HepG2 (cell line): ENCODE measurements around the gene FAM174C. TPM values are rescaled to one million over a fixed set of nuclear protein-coding genes. Genes with fewer than 3 reads are reported as not detected.

ENCODE experiments used
- ATAC-seq: fragments of 200-7000 bp; cut with Tn5 transposase; 3 replicates; pipeline ENCODE4 v1.9.1; 2020; ENCODE audit warnings: mild to moderate bottlenecking, moderate library complexity
- BruUV-seq: library from RNA; stranded (reverse); fragments of 400-500 nt; replicated peaks from 2 replicates; lab custom pipeline; 2021; lab: Mats Ljungman, UMichigan
- CTCF ChIA-PET: fragments of 300-600 bp; formaldehyde crosslinking; extraction: SDS; loops from one replicate; lab custom pipeline; 2021; ENCODE audit warnings: low total read pairs, inconsistent platforms, low intra/inter-chr PET ratio; lab: Yijun Ruan, JAX
- POLR2A ChIA-PET: fragments of 350-600 bp; sonication (Branson Sonifier 250); formaldehyde crosslinking; loops from one replicate; lab custom pipeline; 2020; ENCODE audit warnings: antibody characterized with exemption, inconsistent platforms; lab: Yijun Ruan, JAX
- DNase-seq: peaks from one replicate; pipeline ENCODE4 v3.0.0-alpha.2; 2015; ENCODE audit warnings: low spot score
- FAIRE-seq: peaks from 3 replicates; lab custom pipeline; 2011; peaks lifted over from hg19 to GRCh38; lab: Jason Lieb, UNC
- H2AFZ ChIP-seq: one replicate; pipeline ENCODE4 v1.6.1; 2011; ENCODE audit warnings: low read length, inconsistent platforms
- H3K27ac ChIP-seq: fragments of 300-600 bp; 3 replicates; pipeline ENCODE4 v1.8.0; 2011; ENCODE audit warnings: mixed run types, mild to moderate bottlenecking, mixed read lengths, low read length, inconsistent platforms; ENCODE audit not compliant: insufficient read depth; ENCODE audit errors: extremely low read length
- H3K27me3 ChIP-seq, 2 experiments: fragments of 200-600 bp in 1 of 2; 2 replicates in 1 of 2; 3 replicates in 1 of 2; pipeline versions ENCODE4 v1.6.0 to v1.8.0; 2011; ENCODE audit warnings: low read length in 2 of 2, mild to moderate bottlenecking in 2 of 2, moderate library complexity in 2 of 2, inconsistent platforms in 1 of 2; ENCODE audit not compliant: insufficient read depth in 2 of 2, control insufficient read depth in 1 of 2
- H3K36me3 ChIP-seq, 2 experiments: fragments of 200-600 bp in 1 of 2; replicated peaks in 1 of 2; 2 replicates in 1 of 2; 3 replicates in 1 of 2; pipeline versions ENCODE4 v1.5.1 to v1.8.0; 2011; ENCODE audit warnings: low read length in 2 of 2, inconsistent platforms in 1 of 2; ENCODE audit not compliant: insufficient read depth in 2 of 2, control insufficient read depth in 1 of 2
- H3K4me1 ChIP-seq: 2 replicates; pipeline ENCODE4 v1.5.1; 2012; ENCODE audit warnings: low read length, inconsistent platforms; ENCODE audit not compliant: insufficient read depth
- H3K4me2 ChIP-seq: 2 replicates; pipeline ENCODE4 v1.6.0; 2011; ENCODE audit warnings: low read depth, low read length, inconsistent platforms
- H3K4me3 ChIP-seq, 3 experiments: fragments of 200-600 bp in 1 of 3; sonication (generic), shearing (Covaris generic) in 1 of 3; replicated peaks in 1 of 3; 2 replicates each; pipeline ENCODE4 v1.5.1; 2011 to 2016; ENCODE audit warnings: low read length in 3 of 3, inconsistent platforms in 2 of 3, low read depth in 2 of 3, mild to moderate bottlenecking in 2 of 3, control low read depth in 1 of 3, mixed read lengths in 1 of 3; ENCODE audit not compliant: insufficient read depth in 1 of 3
- H3K79me2 ChIP-seq: one replicate; pipeline ENCODE4 v1.6.1; 2011; ENCODE audit warnings: low read length, inconsistent platforms; ENCODE audit not compliant: insufficient read depth
- H3K9ac ChIP-seq: 2 replicates; pipeline ENCODE4 v1.6.0; 2011; ENCODE audit warnings: mild to moderate bottlenecking, low read depth, low read length, inconsistent platforms; ENCODE audit not compliant: insufficient read depth
- H3K9me3 ChIP-seq: 2 replicates; pipeline ENCODE4 v1.5.1; 2012; ENCODE audit warnings: mild to moderate bottlenecking, low read length
- H4K20me1 ChIP-seq: 2 replicates; pipeline ENCODE4 v1.6.0; 2011; ENCODE audit warnings: inconsistent platforms, mild to moderate bottlenecking, low read length, moderate library complexity; ENCODE audit not compliant: insufficient read depth
- GPN1 ChIP-seq: sonication (generic); formaldehyde crosslinking; IDR thresholded peaks from 2 replicates; pipeline ENCODE4 v1.5.1; 2020; ENCODE audit warnings: missing genetic modification reagents, borderline replicate concordance
- HNRNPL ChIP-seq: fragments of 200-400 bp; formaldehyde crosslinking; IDR thresholded peaks from 2 replicates; pipeline ENCODE4 v1.6.1; 2017; ENCODE audit warnings: mild to moderate bottlenecking, low read depth, low read length
- RBFOX2 ChIP-seq: fragments of 200-400 bp; formaldehyde crosslinking; IDR thresholded peaks from 2 replicates; pipeline ENCODE4 v1.6.1; 2017; ENCODE audit warnings: low read depth, mild to moderate bottlenecking, low read length
- ZNF317 ChIP-seq: sonication (generic); formaldehyde crosslinking; IDR thresholded peaks from 2 replicates; pipeline ENCODE4 v1.5.0; 2020; ENCODE audit warnings: mild to moderate bottlenecking, missing genetic modification reagents
- ZNF326 ChIP-seq: sonication (generic); formaldehyde crosslinking; IDR thresholded peaks from 2 replicates; pipeline ENCODE4 v1.4.0; 2020; ENCODE audit warnings: missing genetic modification reagents, borderline replicate concordance
- ZSCAN29 ChIP-seq: sonication (generic); formaldehyde crosslinking; conservative IDR thresholded peaks from 2 replicates; pipeline ENCODE4 v1.4.0; 2020; ENCODE audit warnings: mild to moderate bottlenecking, missing genetic modification reagents
- WGBS: methylation state at CpG from one replicate; pipeline ENCODE4 v1.1.6; 2017; ENCODE audit warnings: low lambda C conversion rate; 5-methylcytosine and 5-hydroxymethylcytosine counted together
- in situ Hi-C: cut with HindIII; loops from 2 replicates; pipeline ENCODE4 v1.10.0; 2017; ENCODE audit warnings: low pct_unique_long_range_greater_than_20kb; ENCODE audit not compliant: extremely low pct_ligation_motif_present
- intact Hi-C: fragments of 100-400 bp; cut with micrococcal nuclease; formaldehyde crosslinking; loops from one replicate; pipeline ENCODE4 v1.10.0; 2022; ENCODE audit not compliant: unreplicated experiment
- polyA plus RNA-seq, 8 experiments: library from polyadenylated mRNA; depleted of rRNA in 3 of 8; stranded (reverse) in 7 of 8; unstranded in 1 of 8; fragments of >200 nt; fragmentation: Illumina TruSeq in 4 of 8; extraction: Trizol in 4 of 8; gene quantifications; 2 replicates each; pipeline versions ENCODE4 v1.2.1 to v1.2.3, GENCODE V29; 2011 to 2016; ENCODE audit warnings: low read depth in 4 of 8, missing spikeins in 1 of 8, mixed read lengths in 1 of 8; ENCODE audit not compliant: insufficient read depth in 1 of 8
- total RNA-seq, 5 experiments: library from RNA; depleted of rRNA; stranded (reverse); fragments of >200 nt; fragmentation: Illumina TruSeq; extraction: Trizol; gene quantifications; 2 replicates each; pipeline ENCODE4 v1.2.3, GENCODE V29; 2016; ENCODE audit warnings: low read depth in 1 of 5
- TF ChIP-seq, protein P1 (sequence below): sonication (generic); formaldehyde crosslinking; IDR thresholded peaks from 2 replicates; pipeline ENCODE4 v1.4.0; 2020; ENCODE audit warnings: missing genetic modification reagents
- TF ChIP-seq, protein P2 (sequence below): IDR thresholded peaks from 2 replicates; pipeline ENCODE4 v1.6.1; 2016; ENCODE audit warnings: missing biosample characterization, missing genetic modification reagents, low read depth
- TF ChIP-seq, protein P3 (sequence below): sonication (generic); formaldehyde crosslinking; IDR thresholded peaks from 2 replicates; pipeline ENCODE4 v1.5.0; 2020; ENCODE audit warnings: mild to moderate bottlenecking, missing genetic modification reagents

FAM174C gene
- total and polyA plus RNA-seq, 2 of the 13 experiments (the other 11 are each of a cell fraction or from before 2014, with no cell fraction given): 19.5 to 31.3 TPM

- Histone ChIP-seq H2AFZ (no peak overlapping the region), H3K4me1 (peaks cover 10% of the 10 kb centered on the region), H3K9me3 (no peaks in the 10 kb centered on the region), H3K79me2 (no peaks in the 10 kb centered on the region), H3K4me2 (no peak overlapping the region), H3K36me3 (peaks cover 12 to 15% of the 10 kb centered on the region in 2 experiments; a peak in 3 of 5 replicates), H3K27me3 (no peaks in the 10 kb centered on the region), H4K20me1 (no peaks in the 10 kb centered on the region), H3K27ac (no peak overlapping the region), H3K9ac (no peak overlapping the region), H3K4me3 (no peak overlapping the region)
- intact Hi-C loops: no loop called here
- BruUV-seq: no TSS peak
- in situ Hi-C loops: no loop called here
- TF ChIP-seq ZNF317 (no peak), ZNF326 (CRISPR knock-in tag) (no peak), HNRNPL (0 out of 2 replicates have a peak, but pooled peaks have one; percentile 18), RBFOX2 (peak; percentile 34; the same call in 1 of the 2 replicates), ZSCAN29 (CRISPR knock-in tag) (no peak), GPN1 (CRISPR knock-in tag) (no peak)
- TF ChIP-seq, protein P1, sequence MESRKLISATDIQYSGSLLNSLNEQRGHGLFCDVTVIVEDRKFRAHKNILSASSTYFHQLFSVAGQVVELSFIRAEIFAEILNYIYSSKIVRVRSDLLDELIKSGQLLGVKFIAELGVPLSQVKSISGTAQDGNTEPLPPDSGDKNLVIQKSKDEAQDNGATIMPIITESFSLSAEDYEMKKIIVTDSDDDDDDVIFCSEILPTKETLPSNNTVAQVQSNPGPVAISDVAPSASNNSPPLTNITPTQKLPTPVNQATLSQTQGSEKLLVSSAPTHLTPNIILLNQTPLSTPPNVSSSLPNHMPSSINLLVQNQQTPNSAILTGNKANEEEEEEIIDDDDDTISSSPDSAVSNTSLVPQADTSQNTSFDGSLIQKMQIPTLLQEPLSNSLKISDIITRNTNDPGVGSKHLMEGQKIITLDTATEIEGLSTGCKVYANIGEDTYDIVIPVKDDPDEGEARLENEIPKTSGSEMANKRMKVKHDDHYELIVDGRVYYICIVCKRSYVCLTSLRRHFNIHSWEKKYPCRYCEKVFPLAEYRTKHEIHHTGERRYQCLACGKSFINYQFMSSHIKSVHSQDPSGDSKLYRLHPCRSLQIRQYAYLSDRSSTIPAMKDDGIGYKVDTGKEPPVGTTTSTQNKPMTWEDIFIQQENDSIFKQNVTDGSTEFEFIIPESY: peak; percentile 87
- TF ChIP-seq, protein P2, sequence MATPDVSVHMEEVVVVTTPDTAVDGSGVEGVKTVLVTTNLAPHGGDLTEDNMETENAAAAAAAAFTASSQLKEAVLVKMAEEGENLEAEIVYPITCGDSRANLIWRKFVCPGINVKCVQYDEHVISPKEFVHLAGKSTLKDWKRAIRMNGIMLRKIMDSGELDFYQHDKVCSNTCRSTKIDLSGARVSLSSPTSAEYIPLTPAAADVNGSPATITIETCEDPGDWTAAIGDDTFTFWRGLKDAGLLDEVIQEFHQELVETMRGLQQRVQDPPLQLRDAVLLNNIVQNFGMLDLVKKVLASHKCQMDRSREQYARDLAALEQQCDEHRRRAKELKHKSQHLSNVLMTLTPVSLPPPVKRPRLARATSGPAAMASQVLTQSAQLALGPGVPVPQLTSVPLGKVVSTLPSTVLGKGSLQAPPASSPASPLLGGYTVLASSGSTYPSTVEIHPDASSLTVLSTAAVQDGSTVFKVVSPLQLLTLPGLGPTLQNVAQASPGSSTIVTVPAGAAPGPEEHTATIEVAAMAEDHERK (CRISPR knock-in tag): no peak
- TF ChIP-seq, protein P3, sequence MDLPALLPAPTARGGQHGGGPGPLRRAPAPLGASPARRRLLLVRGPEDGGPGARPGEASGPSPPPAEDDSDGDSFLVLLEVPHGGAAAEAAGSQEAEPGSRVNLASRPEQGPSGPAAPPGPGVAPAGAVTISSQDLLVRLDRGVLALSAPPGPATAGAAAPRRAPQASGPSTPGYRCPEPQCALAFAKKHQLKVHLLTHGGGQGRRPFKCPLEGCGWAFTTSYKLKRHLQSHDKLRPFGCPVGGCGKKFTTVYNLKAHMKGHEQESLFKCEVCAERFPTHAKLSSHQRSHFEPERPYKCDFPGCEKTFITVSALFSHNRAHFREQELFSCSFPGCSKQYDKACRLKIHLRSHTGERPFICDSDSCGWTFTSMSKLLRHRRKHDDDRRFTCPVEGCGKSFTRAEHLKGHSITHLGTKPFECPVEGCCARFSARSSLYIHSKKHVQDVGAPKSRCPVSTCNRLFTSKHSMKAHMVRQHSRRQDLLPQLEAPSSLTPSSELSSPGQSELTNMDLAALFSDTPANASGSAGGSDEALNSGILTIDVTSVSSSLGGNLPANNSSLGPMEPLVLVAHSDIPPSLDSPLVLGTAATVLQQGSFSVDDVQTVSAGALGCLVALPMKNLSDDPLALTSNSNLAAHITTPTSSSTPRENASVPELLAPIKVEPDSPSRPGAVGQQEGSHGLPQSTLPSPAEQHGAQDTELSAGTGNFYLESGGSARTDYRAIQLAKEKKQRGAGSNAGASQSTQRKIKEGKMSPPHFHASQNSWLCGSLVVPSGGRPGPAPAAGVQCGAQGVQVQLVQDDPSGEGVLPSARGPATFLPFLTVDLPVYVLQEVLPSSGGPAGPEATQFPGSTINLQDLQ (CRISPR knock-in tag): no peak
- ATAC-seq (no peak; the same call in 2 of the 3 replicates), FAIRE-seq (no peak), DNase-seq (no peak)
- no CpG with 5 or more reads among the region's 50 CpGs for WGBS
- ChIA-PET POLR2A (no interaction called here), CTCF (no interaction called here)
These were observed 48.6 kb upstream of the FAM174C start for GRCh38 chr19:1226522-1227303.
